Measurements from ENCODE around the gene TAS2R8.
"Not testable (repeated sequence)": the region's sequence is repeated elsewhere in the genome, so short reads cannot be mapped to it uniquely, and the experiment has no call there.

Gene TAS2R8, protein sequence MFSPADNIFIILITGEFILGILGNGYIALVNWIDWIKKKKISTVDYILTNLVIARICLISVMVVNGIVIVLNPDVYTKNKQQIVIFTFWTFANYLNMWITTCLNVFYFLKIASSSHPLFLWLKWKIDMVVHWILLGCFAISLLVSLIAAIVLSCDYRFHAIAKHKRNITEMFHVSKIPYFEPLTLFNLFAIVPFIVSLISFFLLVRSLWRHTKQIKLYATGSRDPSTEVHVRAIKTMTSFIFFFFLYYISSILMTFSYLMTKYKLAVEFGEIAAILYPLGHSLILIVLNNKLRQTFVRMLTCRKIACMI

GRCh38 chr12:10807186-10807585, at the start of gene TAS2R8:
TSS of gene TAS2R8 (minus strand) at chr12:10807286. CDS start at chr12:10806980, 306 bp downstream.
- DNase-seq (ENCODE audit: low spot score), result no peak

- no peak for DNase-seq (ENCODE audit: low spot score)
Measured at GRCh38 chr12:10855807-10856206, 48.7 kb upstream of the TAS2R8 start.

DNA sequence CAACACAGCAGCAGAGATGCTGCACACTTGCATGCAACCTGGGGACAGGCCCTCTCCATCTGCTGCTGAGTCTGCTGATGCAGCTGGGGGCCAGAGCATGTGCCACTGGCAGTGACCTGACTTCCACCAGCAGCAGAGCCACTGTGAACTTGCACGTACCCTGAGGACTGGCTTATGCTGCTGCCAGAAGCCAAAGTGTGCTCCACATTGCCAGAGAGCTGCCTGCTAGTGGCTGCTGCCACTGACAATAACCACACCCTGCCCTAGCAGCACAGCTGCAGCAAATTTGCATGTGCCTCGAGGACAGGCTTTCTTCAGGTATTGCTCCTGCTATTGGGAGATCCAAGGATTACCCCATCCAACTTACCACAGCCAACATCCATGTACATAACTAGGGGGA, 46.7 kb upstream of the TAS2R8 start:
- no peak for DNase-seq (ENCODE audit: low spot score)

- DNase-seq (ENCODE audit: low spot score), result no peak
Measured at GRCh38 chr12:10851243-10851858, 44.3 kb upstream of the TAS2R8 start.

DNA sequence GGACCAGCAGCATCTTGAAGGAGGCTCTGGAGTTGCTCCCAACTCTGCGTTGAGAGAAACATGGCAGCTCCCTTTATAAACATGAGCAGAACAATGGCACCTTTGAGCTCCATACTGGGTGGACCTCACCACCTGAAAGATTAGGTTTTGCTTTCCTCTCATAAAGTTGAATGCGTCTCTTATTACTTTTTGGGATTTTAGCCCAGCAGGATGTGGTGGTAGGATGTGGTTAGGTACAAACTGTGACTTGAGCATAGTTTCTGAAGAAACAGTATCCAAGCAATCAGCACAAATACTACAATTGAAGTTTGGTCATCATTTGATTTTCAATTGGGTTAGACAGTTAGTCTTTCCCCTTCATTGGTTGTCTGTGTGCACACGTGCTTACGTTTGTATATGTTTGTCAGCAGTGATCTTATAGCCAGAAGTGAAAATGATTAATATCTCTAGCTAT, 42.4 kb upstream of the TAS2R8 start, which contains the start of gene PRR4:
TSS of gene PRR4 (minus strand) at position 51 of the 454 bp plus-strand sequence. CDS start at position 13, 38 bp downstream.
- peak; percentile 12 for DNase-seq (ENCODE audit: low spot score)

DNA sequence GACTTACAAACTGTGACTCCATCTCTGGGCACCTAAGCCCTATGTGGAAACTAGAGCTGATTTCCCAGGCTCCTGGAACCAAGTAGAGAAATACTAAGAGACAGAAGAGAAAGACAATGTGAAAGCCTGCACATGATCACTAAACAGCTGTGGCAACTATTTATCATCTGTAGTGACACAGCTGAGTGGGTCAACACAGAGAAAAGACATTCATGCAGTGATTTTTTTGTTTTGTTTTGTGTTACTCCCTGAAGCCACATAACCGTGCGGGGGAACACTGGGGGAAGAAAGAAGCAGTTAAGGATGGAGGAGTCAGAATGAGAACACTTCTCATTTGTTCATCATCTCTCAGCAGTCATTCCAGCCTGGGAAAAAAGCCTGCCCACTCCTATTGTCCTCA, 40.7 kb upstream of the TAS2R8 start:
- DNase-seq (ENCODE audit: low spot score), result no peak

GRCh38 chr12:10842862-10843261, 35.8 kb upstream of the TAS2R8 start:
- no peak for DNase-seq (ENCODE audit: low spot score)

DNA sequence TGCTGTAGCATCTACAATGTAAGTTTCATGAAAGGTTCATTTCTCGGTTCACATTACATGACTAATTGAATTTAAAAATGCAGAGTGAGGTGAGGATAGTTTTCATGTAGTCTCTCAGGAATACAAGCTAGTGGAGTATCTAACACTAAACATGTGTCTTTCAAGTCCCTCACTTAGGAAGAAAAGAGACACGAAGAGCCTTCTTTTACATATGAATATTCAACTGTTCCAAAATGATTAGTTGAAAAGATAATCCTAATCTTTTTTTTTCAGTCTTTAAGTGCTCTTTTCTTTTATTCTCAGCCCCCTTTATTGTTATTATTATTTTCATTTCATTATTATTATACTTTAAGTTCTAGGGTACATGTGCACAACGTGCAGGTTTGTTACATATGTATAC, 31.4 kb upstream of the TAS2R8 start:
- no peak for DNase-seq (ENCODE audit: low spot score)

DNA sequence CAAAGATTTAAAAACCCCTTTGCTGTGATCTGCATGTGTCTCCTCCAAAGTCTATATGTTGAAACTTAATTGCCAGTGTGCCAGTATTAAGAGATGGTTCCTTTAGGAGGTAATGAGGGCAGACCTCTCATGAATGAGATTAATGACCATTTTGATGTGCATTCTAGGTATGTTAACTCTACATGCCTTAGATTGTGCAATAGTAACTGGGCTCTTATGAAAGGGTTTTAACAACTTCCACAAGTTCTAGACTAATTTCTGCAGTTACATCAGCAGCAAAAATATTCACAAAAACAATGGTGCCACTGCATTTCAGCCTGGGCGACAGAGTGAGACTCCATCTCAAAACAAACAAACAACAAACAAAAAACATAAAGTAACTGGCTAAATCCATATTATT, 22.9 kb upstream of the TAS2R8 start:
- no peak for DNase-seq (ENCODE audit: low spot score)

DNA sequence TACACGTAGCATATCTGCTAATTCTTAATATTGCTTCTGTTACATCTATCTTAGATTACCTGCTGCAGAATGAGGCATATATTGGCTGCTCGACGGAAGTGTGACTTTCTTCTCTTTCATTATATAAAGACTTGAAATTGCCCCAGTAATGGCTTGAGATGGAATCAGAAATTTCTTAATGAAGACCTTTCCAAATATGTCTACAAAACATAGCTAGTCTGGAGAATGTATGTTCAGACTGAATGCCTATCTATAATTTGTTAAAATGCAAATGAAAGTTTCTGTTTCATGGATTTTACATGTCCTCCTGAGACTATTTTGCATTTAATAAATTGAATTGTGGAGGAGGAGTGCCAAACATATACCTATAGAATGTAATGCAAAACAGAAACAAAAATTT, 19.2 kb upstream of the TAS2R8 start, which contains the start of gene TAS2R10:
TSS of gene TAS2R10 (minus strand) at position 101 of the 400 bp plus-strand sequence. CDS start at position 12, 89 bp downstream.
- no peak for DNase-seq (ENCODE audit: low spot score)

- no peak for DNase-seq (ENCODE audit: low spot score)
Measured at GRCh38 chr12:10824957-10825356, 17.9 kb upstream of the TAS2R8 start.

DNA sequence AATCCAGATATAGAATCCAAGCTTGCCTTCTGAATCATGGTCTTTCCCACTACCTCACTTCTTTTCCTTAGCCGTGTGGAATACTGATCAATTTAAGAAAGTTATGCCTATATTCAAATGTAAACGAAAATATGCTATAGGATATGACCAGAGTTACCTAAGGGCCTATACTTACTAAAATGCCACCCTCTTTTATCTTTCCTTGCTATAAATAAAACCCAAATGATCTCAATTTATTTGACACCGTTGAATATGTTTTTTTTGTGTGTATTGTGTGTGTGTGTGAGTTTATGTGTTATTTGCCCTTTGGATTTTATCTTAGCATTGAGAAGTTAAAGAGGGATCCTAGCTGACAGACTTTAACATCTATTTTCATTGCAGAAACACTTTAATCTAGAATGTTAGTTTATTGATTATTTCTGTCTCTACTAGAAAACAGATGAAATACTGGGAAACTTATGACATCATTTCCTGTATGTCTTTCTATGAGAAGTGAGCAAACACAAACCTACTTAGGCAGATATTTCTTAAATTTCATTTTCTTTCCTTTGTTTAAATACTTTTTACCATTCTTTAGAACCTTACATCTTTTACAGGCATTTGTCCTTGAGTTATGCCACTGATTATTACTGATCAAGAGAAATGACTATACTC, 4.9 kb upstream of the TAS2R8 start:
- no peak for DNase-seq (ENCODE audit: low spot score)

- DNase-seq (ENCODE audit: low spot score), result no peak
Measured at GRCh38 chr12:10810068-10810467, 3.0 kb upstream of the TAS2R8 start, which contains the start of gene TAS2R9. TSS of gene TAS2R9 (minus strand) at chr12:10810168. CDS start at chr12:10810075, 93 bp downstream.

GRCh38 chr12:10802587-10802986, 4.5 kb downstream of the TAS2R8 start, which contains the start of gene TAS2R7:
TSS of gene TAS2R7 (minus strand) at chr12:10802627. CDS start at chr12:10802570, 57 bp downstream.
- no peak for DNase-seq (ENCODE audit: low spot score)

- DNase-seq (ENCODE audit: low spot score), result no peak
Measured at GRCh38 chr12:10801741-10802140, 5.3 kb downstream of the TAS2R8 start.

DNA sequence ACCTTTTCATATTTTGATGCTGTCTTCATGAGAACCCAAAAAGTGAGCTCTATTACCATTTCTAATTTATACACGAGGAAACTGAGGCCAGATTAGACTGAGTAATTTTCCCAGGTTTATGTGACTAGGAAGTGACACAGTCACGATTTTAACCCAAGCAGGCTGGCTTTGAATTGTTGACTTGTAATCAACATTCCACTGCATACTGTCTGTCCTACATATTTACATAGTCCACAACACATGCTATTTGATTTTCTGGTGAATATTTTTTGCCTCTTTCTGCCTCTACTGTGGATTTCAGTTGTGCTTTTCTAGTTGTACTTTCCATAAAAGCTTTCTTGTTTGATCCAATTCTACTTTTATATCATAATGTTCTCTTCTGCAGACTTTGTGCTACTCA, 12.9 kb downstream of the TAS2R8 start:
- DNase-seq (ENCODE audit: low spot score), result peak; percentile 7

DNA sequence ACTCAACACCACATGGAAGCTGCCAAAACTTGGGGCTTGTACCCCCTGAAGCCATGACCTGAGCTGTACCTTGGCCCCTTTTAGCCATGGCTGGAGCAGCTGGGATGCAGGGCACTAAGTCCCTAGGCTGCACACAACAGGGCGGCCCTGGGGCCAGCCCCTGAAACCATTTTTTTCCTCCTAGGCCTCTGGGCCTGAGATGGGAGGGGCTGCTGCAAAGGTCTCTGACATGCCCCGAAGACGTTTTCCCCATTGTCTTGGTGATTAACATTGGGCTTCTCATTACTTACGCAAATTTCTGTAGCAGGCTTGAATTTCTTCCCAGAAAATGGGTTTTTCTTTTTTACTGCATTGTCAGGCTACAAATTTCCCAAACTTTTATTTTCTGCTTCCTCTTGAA, 15.3 kb downstream of the TAS2R8 start:
- DNase-seq (ENCODE audit: low spot score), result not testable (repeated sequence)

DNA sequence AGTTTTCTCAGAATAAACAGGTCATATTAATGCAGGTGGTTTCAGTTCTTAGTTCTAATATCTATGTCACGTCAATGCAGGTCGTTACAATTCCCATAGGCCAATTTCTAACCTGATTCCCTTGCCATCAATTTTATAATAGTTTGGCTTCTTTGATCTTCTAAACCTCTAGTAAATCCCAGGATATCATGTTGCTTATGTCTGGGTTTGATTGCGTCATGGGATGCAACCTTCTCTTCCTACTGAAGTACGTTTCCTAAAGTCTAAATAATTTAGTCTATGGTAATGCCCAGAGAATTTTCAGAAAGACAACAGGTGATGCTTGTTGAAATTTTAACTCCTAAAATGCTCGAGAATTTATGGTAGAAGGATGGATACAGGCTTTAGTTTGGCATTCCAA, 23.8 kb downstream of the TAS2R8 start:
- DNase-seq (ENCODE audit: low spot score), result no peak

DNA sequence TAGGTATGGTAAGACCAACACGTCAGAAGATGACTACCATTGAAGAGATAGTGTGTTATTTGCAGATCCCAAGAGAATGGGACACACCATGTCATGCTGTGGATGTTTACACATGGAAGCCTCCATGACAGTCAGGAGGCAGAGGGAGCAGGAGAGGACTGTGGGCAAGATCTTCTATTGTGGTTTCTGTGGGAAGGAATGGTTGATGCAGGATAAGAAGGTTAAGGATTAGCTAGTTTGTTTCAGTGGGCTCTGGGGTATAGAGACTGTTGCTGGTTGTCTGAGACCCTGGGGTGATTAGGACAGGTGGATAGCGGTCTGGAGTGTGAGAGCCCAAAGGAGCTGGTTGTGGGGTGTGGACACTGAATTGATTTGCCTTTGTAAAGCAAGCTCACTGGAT, 28.0 kb downstream of the TAS2R8 start:
- DNase-seq (ENCODE audit: low spot score), result no peak

- DNase-seq (ENCODE audit: low spot score), result peak; percentile 48
Measured at GRCh38 chr12:10771132-10771733, 35.9 kb downstream of the TAS2R8 start.

GRCh38 chr12:10759657-10760056, 47.4 kb downstream of the TAS2R8 start:
- DNase-seq (ENCODE audit: low spot score), result no peak

GRCh38 chr12:10756194-10756593, 50.9 kb downstream of the TAS2R8 start:
- no peak for DNase-seq (ENCODE audit: low spot score)

All from COLO829 (cell line).